NCI-H345 (cell line): ENCODE data around the gene TLE2.
A peak's percentile ranks its signal among the peaks of the same experiment; 100 is the strongest.
"Not testable (repeated sequence)": the region's sequence is repeated elsewhere in the genome, so short reads cannot be mapped to it uniquely, and the experiment has no call there.

Experiments used
- DNase-seq: peaks from one replicate; lab custom pipeline; 2025; lab: John Stamatoyannopoulos, UW

Gene TLE2

DNA sequence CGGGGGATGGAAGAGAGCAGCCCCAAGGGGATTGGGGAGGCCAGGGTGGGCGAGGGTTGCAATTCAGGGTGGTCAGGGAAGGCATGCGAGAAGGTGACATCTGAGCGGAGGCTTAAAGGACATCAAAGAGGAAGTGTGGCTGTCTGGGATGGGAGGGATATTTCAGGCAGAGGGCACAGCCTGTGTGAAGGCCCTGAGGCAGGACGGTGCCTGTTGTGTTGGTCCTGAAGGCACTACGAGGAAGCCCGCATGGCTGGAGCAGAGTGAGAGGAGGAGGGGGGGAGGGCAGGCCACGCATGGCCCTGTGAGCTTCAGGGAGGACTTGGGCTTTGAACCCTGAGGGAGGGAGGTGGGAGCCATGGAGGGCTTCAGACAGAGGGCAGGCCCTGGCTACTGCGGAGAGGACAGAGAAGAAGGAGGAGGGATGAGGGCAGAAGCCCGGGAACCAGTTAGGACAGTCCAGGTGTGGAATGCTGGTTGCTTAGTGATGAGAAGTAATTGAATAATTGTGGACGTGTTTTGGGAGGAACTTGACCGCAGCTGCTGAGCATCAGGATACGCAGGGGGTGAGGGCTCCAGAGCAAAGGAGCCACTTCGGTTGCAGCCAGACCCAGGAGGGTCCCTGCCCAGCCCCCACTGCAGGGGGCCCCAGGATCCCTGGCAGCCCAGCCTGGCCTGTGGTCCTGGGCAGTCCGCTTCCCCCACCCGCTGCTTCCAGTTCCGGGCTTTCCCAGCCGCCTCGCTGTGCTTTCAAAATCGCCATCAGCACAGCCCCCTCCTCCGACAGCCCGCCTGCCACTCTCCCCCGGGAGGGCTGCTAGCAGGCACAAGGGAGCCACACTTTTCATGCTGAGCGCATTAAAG lies 45.5 kb downstream of the TLE2 start:
- peak; percentile 97 for DNase-seq

- DNase-seq = peak; percentile 88
These were observed 46.1 kb downstream of the TLE2 start for GRCh38 chr19:2982983-2983350.

- no peak for DNase-seq
These were observed 46.5 kb downstream of the TLE2 start for GRCh38 chr19:2982561-2982960.

DNA sequence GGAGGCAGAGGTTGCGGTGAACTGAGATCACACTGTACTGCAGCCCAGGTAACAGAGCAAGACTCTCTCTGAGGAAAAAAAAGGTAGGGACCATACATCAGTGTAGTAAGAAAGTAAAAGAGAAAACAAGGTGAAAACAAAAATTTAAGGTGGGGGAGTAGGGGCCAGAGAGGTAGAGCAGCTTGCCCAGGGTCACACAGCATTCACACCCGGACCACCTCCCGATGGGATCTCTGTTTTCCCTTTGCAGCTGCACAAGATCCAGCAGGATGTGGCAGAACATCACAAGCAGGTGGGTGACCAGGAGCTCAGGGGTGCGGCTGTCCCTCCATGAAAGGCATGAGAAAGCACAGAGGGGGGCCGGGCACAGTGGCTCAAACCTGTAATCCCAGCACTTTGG lies 47.2 kb downstream of the TLE2 start:
- DNase-seq = no peak

GRCh38 chr19:2978772-2979171 lies 50.3 kb downstream of the TLE2 start:
- no peak for DNase-seq

- no peak for DNase-seq
These were observed 50.8 kb downstream of the TLE2 start for GRCh38 chr19:2978166-2978767.

DNA sequence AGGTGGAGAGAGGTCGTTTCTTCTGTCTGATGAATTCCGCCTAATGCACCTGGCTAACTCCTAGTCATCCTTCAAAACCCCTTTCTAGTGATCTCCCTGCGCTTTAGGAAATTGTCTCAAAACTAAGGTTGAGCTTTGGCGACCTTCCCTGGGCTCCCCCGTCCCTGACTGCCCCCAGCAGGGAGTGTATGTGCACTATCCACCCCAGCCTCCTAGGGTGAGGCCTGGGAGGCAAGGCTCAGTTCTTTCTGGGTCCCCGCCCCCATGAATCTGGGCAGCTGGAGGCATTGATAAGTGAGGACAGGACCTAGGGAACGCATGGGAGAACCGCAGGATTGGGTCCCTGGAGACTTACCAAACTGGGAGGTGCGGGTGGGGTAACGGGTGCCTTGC lies 51.3 kb downstream of the TLE2 start:
- peak; percentile 32 for DNase-seq

DNA sequence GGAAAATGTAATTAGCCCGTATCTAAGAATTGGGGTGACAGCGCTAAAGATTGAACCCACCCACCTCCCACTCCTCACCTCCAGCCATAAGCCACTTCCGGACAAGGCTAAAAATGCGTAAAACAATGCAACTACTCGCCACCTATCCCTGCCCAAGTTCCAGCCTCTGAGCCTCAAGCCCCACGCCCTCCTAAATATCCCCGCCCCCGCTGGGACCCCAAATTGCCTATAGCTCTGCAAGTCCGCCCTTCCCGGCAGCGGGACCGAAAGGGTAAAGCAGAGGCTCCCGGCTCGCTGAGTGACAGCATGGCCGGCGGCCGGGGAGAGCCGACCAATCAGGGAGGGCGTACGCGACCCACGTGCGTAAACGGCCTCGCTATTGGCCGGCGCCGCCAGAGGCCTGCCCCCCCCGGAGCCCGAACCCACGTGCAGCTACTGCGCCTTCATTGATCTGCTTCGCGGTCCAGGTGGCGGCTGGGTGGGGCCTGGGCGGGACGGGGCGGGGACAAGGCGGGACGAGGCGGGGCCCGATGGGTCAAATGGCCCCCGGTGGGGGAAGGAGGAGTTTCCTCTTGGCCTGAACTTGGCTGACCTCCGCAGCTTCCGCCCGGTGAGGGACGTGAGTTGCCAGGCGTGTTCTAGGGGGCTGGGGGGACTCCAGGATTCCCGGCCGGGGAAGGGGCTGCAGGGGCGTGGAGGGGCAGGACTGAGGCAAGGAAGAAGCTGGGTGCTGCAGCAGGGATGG lies 51.9 kb downstream of the TLE2 start, which contains the start of gene TLE6:
TLE6 (plus strand) TSS at position 564 of the 745 bp plus-strand sequence. CDS start 670 bp downstream, outside the sequence.
- DNase-seq = peak; percentile 98

- DNase-seq = peak; percentile 17
These were observed 52.5 kb downstream of the TLE2 start for GRCh38 chr19:2976609-2977000.

DNA sequence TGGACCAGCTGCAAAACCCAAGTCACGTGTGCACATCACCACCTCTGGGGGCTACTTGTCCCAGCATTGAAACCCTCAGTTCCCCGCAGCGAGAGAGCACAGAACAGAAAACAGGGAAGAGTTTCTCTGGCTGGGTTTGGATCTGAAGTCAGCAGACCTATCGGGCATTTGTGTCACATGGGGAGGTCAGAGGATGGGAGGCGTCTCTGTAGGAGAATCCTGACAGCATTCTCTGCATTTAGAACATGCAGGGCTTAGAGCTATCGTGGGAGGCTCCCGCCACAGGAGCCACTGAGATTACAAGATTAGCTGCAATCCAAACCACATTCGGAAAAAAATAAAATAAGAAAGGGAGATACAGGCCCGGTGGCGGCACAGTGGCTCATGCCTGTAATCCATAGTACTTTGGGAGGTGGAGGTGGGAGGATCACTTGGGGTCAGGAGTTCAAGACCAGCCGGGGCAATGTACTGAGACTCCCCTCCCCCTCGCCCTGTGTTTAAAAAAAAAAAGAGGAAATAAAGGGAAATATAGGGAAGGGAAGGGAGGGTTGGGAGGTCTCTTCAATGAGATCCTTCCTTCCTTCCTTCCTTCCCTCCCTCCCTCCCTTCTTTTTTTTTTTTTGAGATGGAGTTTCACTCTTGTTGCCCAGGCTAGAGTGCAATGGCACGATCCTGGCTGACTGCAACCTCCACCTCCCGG lies 54.6 kb downstream of the TLE2 start:
- DNase-seq = no peak

GRCh38 chr19:2973229-2973628 lies 55.9 kb downstream of the TLE2 start:
- no peak for DNase-seq

GRCh38 chr19:2970201-2970835 lies 58.8 kb downstream of the TLE2 start:
- no peak for DNase-seq

DNA sequence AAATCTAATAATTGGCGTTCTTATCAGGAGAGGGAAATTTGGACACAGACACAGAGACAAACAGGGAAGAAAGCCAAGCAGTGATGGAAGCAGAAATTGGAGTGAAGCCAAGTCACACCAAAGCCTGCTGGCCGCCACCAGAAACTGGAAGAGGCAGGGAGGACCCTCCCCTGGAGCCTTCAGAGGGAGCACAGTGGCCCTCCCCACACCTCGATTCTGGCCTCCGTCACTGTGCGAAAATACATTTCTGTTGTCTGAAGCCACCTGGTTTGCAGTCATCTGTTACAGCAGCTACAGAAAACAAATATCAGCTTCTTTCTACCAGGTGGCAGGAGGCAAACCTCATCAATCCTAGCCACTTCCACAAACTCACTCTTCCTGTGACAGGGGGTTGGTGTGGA lies 60.0 kb downstream of the TLE2 start:
- peak; percentile 97 for DNase-seq

GRCh38 chr19:2967972-2968371 lies 61.1 kb downstream of the TLE2 start:
- no peak for DNase-seq

DNA sequence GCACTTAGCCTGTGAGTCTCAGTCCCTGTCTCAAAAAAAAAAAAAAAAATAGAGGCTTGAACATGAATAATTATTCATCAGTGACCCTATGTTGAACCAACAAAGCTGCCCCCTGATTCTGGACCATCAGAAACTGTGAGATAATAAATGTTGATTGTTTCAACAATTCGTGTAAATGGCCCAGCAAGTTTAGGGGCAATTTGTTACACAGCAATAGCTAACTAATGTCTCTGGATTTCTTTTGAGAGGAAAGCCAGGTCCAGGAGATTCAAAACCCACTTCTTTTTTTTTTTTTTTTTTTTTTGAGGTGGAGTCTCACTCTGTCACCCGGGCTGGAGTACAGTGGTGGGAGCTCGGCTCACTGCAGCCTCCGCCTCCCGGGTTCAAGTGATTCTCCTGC lies 64.2 kb downstream of the TLE2 start:
- DNase-seq = no peak

GRCh38 chr19:2963631-2964030 lies 65.4 kb downstream of the TLE2 start:
- not testable (repeated sequence) for DNase-seq

- DNase-seq = no peak
These were observed 66.0 kb downstream of the TLE2 start for GRCh38 chr19:2963122-2963521.

GRCh38 chr19:2962018-2962670 lies 66.9 kb downstream of the TLE2 start:
- DNase-seq = peak; percentile 86

DNA sequence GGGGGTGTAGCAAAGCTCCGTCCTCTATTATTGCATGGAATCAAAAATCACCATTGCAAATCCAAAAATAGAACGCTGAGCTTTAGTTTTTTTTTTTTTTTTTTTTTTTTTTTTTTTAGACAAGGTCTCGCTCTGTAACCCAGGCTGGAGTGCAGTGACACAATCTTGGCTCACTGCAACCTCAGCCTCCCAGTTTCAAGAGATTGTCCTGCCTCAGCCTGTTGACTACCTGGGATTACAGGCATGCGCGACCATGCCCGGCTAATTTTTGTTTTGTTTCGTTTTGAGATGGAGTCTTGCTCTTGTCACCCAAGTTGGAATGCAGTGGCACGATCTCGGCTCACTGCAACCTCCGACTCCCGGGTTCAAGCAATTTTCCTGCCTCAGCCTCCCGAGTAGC lies 69.0 kb downstream of the TLE2 start:
- no peak for DNase-seq

DNA sequence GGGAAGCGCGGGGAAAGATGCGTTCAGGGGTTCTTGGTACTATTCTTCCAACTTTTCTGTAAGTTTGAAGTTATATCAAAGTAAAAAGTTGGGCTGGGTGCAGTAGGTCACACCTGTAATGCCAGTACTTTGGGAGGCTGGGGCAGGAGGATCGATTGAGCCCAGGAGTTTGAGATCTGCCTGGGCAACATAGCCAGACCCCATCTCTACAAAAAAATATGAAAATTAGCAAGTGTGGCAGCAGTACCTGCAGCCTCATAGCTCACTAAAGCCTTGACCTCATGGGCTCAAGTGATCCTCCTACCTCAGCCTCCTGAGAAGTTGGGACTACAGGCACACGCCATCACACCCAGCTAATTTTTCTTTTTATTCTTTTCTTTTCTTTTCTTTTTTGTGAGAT lies 71.9 kb downstream of the TLE2 start:
- DNase-seq = no peak

- DNase-seq = peak; percentile 22
These were observed 76.1 kb downstream of the TLE2 start for GRCh38 chr19:2952953-2953481.
